Mesothelial cell of epicardium (in vitro differentiated cells): ENCODE results near the gene FRY. TPM values are rescaled to one million over a fixed set of nuclear protein-coding genes. Genes with fewer than 3 reads are reported as not detected.

Experiments
- DNase-seq, 2 experiments: peaks; one replicate each; pipeline ENCODE4 v3.0.0; 2021; ENCODE audit warnings: low spot score in 2 of 2; ENCODE audit not compliant: unreplicated experiment in 2 of 2
- H3K27ac Mint-ChIP-seq: 2 replicates; pipeline ENCODE4 v1.8.0; 2021; ENCODE audit warnings: mixed read lengths
- H3K27me3 Mint-ChIP-seq: 2 replicates; pipeline ENCODE4 v1.8.0; 2021; ENCODE audit warnings: low read depth, mixed read lengths
- H3K36me3 Mint-ChIP-seq: 2 replicates; pipeline ENCODE4 v1.8.0; 2021; ENCODE audit warnings: mixed read lengths
- H3K4me1 Mint-ChIP-seq: 2 replicates; pipeline ENCODE4 v1.8.0; 2021; ENCODE audit warnings: mixed read lengths
- H3K4me3 Mint-ChIP-seq: 2 replicates; pipeline ENCODE4 v1.8.0; 2021; ENCODE audit warnings: mild to moderate bottlenecking, moderate library complexity, mixed read lengths
- H3K9me3 Mint-ChIP-seq: 2 replicates; pipeline ENCODE4 v1.8.0; 2021; ENCODE audit warnings: mixed read lengths
- CTCF ChIP-seq: fragments of 200-600 bp; sonication (generic); IDR thresholded peaks from one replicate; pipeline ENCODE4 v1.5.0; 2021; ENCODE audit warnings: antibody characterized with exemption; ENCODE audit not compliant: unreplicated experiment
- total RNA-seq: library from RNA; stranded (reverse); gene quantifications from 3 replicates; pipeline ENCODE4 v1.2.1, GENCODE V29; 2021

FRY gene
- total RNA-seq, 1 donor from 2014 or later, result 18.1 TPM

GRCh38 chr13:32234914-32235313 lies 203.3 kb downstream of the FRY start:
- TF ChIP-seq CTCF, result no peak
- Mint-ChIP-seq H3K27me3 (no peaks in the 10 kb centered on the region), H3K4me1 (no peaks in the 10 kb centered on the region), H3K27ac (no peak overlapping the region), H3K36me3 (peaks cover 33% of the 10 kb centered on the region), H3K9me3 (no peaks in the 10 kb centered on the region), H3K4me3 (no peak overlapping the region)
- DNase-seq, result no peak

DNA sequence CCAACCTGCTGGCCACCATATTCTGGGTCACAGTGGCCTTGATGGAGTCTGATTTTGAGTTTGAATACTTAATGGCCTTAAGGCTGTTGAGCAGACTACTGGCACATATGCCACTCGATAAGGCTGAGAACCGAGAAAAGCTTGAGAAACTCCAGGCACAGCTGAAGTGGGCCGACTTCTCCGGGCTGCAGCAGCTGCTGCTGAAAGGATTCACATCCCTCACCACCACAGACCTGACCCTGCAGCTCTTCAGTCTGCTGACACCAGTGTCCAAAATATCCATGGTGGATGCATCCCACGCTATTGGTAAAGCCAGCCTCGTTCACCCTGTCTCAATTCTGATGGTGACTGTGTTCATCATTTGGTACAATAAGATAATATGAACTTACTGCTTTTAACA lies 206.1 kb downstream of the FRY start:
- DNase-seq, result no peak
- Mint-ChIP-seq H3K4me3 (no peak overlapping the region), H3K4me1 (peaks cover 5% of the 10 kb centered on the region)

DNA sequence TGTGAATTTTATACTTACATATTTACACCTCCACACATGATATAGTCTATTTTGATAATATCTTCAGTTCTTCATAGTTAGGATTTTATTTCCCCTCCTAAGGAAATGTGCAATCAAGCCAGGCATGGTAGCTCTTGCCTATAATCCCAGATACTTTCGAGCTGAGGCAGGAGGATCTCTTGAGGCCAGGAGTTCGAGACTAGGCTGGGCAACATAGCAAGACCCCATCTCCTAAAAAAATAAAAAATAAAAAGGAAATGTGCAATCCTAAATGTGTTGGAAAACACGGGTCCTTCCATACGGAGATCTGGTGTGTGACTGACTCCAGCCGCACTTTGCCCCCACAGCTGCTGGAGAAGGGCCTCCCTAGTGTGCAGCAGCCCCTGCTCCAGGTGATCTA lies 212.1 kb downstream of the FRY start:
- Mint-ChIP-seq H3K4me3 (no peak overlapping the region), H3K27ac (no peak overlapping the region), H3K36me3 (peaks cover 9% of the 10 kb centered on the region), H3K9me3 (no peaks in the 10 kb centered on the region), H3K27me3 (no peaks in the 10 kb centered on the region), H3K4me1 (peaks cover 21% of the 10 kb centered on the region)
- TF ChIP-seq CTCF, result no peak
- no peak for DNase-seq

More for the DNA sequence above, 206.1 kb downstream of the FRY start:
- Mint-ChIP-seq H3K27ac (no peak overlapping the region), H3K9me3 (no peaks in the 10 kb centered on the region), H3K36me3 (peaks cover 30% of the 10 kb centered on the region), H3K27me3 (no peaks in the 10 kb centered on the region)
- TF ChIP-seq CTCF, result no peak

DNA sequence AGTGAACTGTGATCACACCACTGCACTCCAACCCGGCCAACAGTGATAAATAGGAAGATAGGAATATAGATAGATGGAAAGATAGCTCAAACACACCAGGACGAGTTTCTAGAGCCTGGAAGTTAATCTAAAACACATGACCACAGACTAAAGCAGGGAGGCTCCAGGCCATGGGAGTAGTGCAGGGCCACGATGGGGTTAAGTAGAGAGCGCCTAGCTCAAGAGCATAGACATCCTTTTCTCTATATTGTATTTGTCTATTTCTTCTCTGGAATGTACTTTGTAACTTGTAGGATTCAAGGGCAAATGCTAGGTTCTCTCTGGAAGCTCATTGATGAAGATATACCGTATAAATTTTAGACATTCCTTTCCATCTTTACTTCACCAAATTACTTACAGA lies 214.0 kb downstream of the FRY start:
- H3K4me3 Mint-ChIP-seq, result no peak overlapping the region
- DNase-seq, result no peak
- no peaks in the 10 kb centered on the region for H3K9me3 Mint-ChIP-seq
- no peak overlapping the region for H3K27ac Mint-ChIP-seq
- no peak for TF ChIP-seq CTCF
- H3K27me3 Mint-ChIP-seq, result no peaks in the 10 kb centered on the region
- peaks cover 2% of the 10 kb centered on the region for H3K36me3 Mint-ChIP-seq
- H3K4me1 Mint-ChIP-seq, result peaks cover 33% of the 10 kb centered on the region

DNA sequence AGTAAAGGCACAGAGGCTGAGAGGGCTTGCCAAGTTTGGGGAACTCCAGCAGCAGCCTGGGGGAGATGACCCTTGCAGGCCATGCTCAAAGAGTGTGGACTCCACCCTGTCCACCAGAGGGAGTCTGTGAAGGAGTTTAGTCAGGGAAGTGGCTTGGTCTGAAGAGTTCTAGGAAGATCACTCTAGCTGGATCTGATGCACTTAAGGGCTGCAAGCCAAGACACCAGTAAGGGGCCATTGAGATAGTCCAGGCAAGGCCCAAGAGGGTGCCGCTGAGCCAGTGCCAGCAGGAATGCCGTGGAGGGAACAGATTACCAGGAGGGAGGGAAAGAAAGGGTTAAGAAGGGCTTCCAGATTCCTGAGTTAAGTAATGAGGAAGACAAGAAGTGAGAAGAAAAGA lies 214.9 kb downstream of the FRY start:
- H3K27ac Mint-ChIP-seq, result no peak overlapping the region
- no peak overlapping the region for H3K4me3 Mint-ChIP-seq
- TF ChIP-seq CTCF, result peak; percentile 68
- peaks cover 37% of the 10 kb centered on the region for H3K4me1 Mint-ChIP-seq
- peaks cover 2% of the 10 kb centered on the region for H3K36me3 Mint-ChIP-seq
- DNase-seq, result peak in 1 of 2 experiments; percentile 51
- H3K27me3 Mint-ChIP-seq, result no peaks in the 10 kb centered on the region
- H3K9me3 Mint-ChIP-seq, result no peaks in the 10 kb centered on the region

- no peaks in the 10 kb centered on the region for H3K9me3 Mint-ChIP-seq
- H3K27me3 Mint-ChIP-seq, result no peaks in the 10 kb centered on the region
- TF ChIP-seq CTCF, result no peak
- peaks cover 2% of the 10 kb centered on the region for H3K36me3 Mint-ChIP-seq
- H3K4me1 Mint-ChIP-seq, result peaks cover 35% of the 10 kb centered on the region
- H3K27ac Mint-ChIP-seq, result no peak overlapping the region
- no peak overlapping the region for H3K4me3 Mint-ChIP-seq
- DNase-seq, result no peak
These were observed 216.3 kb downstream of the FRY start for GRCh38 chr13:32247887-32248286.
